ENCODE results near the gene UTF1. TPM values are rescaled to one million over a fixed set of nuclear protein-coding genes. Genes with fewer than 3 reads are reported as not detected.

Gene UTF1
- total RNA-seq, 4 donors from 2014 or later: not detected

- no peak for TF ChIP-seq CTCF (IDR thresholded peaks at IDR 0.05; ENCODE audit: low read depth)
These were observed 18.3 kb downstream of the UTF1 start for GRCh38 chr10:133248334-133248715.

- no peak for TF ChIP-seq CTCF (IDR thresholded peaks at IDR 0.05; ENCODE audit: low read depth)
These were observed 19.2 kb downstream of the UTF1 start for GRCh38 chr10:133249094-133249780.

- no peak for TF ChIP-seq CTCF (IDR thresholded peaks at IDR 0.05; ENCODE audit: low read depth)
These were observed 20.1 kb downstream of the UTF1 start for GRCh38 chr10:133249975-133250754.

GRCh38 chr10:133251388-133252222 is 21.6 kb downstream of the UTF1 start:
- no peak for TF ChIP-seq CTCF (IDR thresholded peaks at IDR 0.05; ENCODE audit: low read depth)

GRCh38 chr10:133252223-133252552 is 22.2 kb downstream of the UTF1 start:
- TF ChIP-seq CTCF (IDR thresholded peaks at IDR 0.05; ENCODE audit: low read depth): no peak

- no peak for TF ChIP-seq CTCF (IDR thresholded peaks at IDR 0.05; ENCODE audit: low read depth)
These were observed 23.4 kb downstream of the UTF1 start for GRCh38 chr10:133253361-133253955.
